Gastroesophageal sphincter (tissue), 3 donors: Measurements from ENCODE around the gene STAC3.

ENCODE experiments used
- POLR2A ChIP-seq, 2 donors: fragments of 450-650 bp; IDR thresholded peaks; one replicate each; pipeline ENCODE4 v1.6.1; 2017; ENCODE audit warnings: antibody characterized with exemption in 2 of 2, mild to moderate bottlenecking in 2 of 2, moderate library complexity in 1 of 2
- TF ChIP-seq, protein P1 (sequence below), 4 experiments: fragments of 200-600 bp in 2 of 4; fragments of 450-650 bp in 2 of 4; sonication (generic) in 1 of 4; IDR thresholded peaks; one replicate each; pipeline ENCODE4 v1.5.1; 2017 to 2019; ENCODE audit warnings: antibody characterized with exemption in 4 of 4, mild to moderate bottlenecking in 2 of 4, moderate library complexity in 2 of 4

DNA sequence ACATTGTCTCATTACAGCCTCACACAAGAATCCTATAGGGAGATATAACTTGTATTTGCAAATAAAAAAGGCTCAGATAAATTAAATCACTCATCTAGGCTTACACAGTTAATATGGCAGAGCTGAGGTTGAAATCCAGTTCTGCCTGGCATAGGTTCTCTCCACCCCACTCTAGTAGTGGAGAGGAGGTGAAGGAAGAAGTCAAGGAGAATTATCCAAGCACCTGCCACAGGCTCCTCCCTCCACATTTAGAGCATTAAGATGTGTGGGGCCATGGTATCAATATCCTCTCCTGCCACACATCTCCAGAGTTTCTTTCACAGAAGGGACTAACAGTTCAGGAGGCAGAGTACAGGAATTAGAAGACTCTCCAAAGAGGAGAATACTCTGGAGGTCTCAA is 22.5 kb upstream of the STAC3 start:
- TF ChIP-seq, protein P1, sequence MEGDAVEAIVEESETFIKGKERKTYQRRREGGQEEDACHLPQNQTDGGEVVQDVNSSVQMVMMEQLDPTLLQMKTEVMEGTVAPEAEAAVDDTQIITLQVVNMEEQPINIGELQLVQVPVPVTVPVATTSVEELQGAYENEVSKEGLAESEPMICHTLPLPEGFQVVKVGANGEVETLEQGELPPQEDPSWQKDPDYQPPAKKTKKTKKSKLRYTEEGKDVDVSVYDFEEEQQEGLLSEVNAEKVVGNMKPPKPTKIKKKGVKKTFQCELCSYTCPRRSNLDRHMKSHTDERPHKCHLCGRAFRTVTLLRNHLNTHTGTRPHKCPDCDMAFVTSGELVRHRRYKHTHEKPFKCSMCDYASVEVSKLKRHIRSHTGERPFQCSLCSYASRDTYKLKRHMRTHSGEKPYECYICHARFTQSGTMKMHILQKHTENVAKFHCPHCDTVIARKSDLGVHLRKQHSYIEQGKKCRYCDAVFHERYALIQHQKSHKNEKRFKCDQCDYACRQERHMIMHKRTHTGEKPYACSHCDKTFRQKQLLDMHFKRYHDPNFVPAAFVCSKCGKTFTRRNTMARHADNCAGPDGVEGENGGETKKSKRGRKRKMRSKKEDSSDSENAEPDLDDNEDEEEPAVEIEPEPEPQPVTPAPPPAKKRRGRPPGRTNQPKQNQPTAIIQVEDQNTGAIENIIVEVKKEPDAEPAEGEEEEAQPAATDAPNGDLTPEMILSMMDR (IDR thresholded peaks at IDR 0.05), result no peak
- no peak for TF ChIP-seq POLR2A (IDR thresholded peaks at IDR 0.05)
